DMS 273 (cell line): ENCODE results near the gene SH3BGR.

ENCODE experiments used
- DNase-seq: peaks from one replicate; lab custom pipeline; 2025; ENCODE audit not compliant: unreplicated experiment; lab: John Stamatoyannopoulos, UW

SH3BGR gene

DNA sequence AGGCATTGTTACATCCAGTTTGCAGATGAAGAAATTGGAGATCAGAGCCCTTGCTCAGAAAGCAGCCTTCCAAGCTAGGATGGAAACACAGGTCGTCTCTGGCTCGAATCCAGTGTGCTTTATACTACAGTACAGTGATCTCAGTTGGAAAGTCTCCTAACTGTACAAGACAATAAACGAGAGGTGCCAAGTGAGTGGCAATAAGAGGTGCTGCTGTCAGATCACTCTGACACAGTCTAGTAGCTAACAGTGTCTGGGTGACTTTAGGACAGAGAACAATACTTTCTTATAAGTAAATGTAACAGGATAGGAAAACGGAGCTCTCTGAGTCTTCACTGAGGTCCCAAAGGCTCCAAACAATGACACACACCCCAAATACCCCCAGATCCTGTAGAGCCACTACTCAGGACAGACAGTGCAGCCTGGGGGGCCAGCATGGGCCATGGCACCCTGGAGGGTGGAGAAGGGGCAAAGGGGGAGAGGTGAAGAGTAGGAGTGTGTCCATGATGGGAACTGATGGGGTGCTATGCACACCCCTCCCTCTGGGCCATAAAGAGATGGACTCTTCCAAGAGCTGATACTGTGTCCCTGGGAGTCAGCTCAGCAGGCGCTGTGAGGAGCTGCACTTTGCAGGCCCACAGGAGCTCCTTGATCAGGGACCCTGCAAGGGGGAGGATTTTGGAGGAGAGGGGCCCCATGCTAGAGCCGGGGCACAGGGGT is 3.3 kb downstream of the SH3BGR start:
- no peak for DNase-seq

DNA sequence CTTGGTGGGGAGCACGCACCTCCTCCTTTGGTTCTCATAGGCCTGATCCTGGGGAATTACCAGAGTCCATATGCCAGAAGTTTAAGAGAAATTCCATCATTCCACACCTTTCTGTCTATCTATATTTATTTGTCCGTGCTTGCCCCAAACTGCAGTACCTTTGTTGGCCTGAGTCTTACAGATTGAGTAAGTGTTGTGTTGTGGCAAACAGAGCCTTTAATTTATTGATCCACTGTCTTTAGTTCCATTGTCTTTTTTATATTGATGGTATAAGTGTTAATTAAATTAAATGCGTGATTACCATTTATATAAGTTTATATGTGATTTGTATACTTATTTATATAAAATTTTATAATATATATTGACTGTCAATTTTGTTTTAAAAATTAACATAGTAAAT is 4.9 kb downstream of the SH3BGR start:
- DNase-seq, result peak; percentile 30

DNA sequence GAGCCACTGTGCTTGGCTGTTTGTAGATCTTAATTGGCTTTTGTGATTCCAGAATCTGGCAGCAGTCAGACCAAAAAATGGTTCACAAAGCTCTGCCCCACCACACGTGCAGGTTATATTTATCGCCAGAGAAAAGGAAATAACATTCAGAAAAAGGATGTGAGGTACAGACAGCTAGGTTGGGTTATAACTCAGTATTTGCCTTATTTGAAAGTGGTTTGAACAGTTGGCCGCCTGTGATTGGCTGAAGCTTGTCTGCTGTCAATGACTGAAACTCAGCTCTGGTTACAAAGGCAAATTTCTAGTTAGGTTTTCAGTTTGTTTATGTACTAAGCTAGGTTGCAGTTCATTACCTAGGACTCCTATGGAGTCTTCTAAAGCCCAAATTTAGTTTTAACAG is 9.6 kb downstream of the SH3BGR start:
- no peak for DNase-seq

DNA sequence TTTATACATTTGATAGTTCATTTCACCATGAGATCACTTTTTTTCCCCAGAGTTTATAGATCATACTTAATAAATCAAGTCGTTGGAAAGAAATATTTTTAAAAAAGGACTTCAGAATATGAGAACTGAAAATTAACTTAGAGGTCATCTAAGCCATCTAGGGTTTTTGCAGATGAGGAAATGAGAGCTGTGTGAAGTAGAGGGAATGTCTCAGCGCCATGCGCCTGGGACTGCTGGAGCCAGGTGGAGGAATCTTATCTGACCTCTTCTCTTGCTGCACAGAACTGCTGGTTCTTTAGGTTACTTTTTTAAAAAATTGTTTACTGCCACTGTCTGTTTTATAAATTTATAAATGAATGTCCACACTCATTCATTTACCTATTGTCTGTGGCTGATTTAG is 11.5 kb downstream of the SH3BGR start:
- no peak for DNase-seq

DNA sequence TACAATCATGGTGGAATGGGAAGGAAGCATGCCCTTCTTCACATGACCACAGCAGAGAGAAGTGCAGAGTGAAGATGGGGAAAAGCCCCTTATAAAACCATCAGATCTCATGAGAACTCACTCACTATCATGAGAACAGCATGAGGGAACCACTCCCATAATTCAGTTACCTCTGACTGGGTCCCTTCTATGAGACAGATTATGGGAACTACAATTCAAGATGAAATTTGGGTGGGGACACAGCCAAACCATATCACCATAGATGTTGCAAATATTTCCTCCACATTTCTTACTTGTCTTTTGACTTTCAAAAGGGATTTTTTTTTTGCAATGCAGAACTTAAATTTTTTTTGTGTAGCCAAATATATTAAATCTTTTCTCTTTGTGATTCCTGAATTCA is 14.8 kb downstream of the SH3BGR start:
- DNase-seq, result no peak

DNA sequence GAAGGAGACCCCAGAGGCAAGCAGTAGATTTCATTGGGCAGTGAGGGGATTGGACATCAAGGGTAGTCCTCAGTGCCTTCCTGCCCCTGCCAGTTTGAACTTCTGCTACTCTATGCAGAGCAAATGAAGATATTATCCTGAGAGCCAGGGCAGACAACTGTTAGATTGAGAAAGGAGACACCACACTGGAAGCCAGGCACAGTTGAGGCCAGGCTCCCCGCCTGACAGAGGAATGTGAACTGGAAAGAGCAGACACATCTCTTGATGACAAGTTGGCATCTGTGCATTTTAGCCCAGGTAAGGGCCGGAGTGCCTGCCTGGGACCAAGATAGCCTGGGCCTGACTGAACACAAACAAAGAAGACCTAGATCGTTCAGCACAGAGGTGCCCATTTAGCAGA is 16.0 kb downstream of the SH3BGR start:
- DNase-seq, result no peak

DNA sequence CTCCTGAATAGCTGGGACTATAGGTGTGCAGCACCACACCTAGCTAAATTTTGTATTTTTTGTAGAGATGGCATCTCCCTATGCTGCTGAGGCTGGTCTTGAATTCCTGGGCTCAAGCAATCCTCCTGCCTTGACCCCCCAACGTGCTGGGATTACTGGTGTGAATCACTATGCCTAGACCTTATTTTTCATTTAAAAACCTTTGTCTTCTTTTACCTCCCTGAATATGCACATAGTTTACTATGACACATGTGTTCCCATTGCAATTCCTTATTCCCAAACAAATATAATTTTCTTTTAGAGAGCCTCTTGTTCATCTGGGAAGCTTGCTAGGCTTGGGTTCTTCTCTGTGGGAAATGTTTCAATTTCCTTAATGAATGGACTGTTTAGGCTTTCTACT is 16.8 kb downstream of the SH3BGR start:
- no peak for DNase-seq

DNA sequence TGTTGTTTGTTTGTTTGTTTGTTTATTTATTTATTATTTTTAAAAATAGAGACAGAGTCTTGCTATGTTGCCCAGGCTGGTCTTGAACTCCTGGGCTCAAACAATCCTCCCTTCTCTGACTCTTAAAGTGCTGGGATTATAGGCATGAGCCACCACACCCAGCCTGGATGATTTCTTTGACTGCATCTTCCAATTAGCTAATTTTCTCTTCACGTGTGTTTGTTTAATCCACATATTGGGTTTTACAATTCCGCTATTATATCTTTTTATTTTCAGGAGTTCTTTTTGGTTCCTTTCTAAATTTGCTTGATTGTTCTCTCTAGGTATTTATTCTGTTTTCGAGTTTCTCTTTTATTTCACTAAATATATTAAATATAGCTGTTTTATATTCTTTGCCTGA is 19.8 kb downstream of the SH3BGR start:
- DNase-seq, result no peak

DNA sequence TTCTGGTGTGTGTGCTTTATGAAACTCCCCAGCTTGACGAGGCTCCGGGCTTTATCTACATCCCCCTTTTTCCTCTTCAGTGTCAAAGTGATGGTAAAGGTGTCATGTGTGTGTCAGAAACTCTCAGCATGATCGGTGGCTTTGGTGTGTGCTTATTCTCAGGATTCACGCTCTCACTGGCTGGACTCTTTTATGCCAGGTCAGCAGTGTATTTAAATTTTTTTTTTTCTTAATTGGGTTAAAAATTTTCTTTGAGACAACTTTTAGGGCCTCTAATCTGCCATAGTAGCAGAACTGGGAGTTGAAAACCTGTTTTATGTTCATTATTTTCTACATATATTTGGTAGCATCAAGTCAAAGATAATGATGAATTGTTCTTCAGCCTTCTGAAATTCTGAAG is 21.0 kb downstream of the SH3BGR start:
- no peak for DNase-seq

DNA sequence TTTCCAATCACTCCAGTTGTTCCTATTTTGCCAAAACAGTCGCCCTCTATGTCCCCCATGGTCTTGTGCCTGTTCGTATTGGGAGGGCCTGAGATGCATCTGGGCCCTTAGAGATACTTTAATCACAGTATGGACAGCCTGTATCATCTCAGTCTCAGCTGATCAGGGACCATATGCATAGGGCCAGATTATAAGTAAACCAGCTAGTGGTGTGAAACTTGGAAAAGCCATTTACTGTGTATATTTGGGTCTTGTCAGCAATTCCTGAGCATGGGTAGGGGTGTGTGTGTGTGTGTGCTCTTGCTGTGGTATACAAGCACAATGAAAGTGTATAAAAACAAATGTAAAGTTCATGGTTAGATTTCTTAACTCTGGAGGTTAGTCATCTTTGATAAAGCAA is 22.8 kb downstream of the SH3BGR start:
- no peak for DNase-seq

DNA sequence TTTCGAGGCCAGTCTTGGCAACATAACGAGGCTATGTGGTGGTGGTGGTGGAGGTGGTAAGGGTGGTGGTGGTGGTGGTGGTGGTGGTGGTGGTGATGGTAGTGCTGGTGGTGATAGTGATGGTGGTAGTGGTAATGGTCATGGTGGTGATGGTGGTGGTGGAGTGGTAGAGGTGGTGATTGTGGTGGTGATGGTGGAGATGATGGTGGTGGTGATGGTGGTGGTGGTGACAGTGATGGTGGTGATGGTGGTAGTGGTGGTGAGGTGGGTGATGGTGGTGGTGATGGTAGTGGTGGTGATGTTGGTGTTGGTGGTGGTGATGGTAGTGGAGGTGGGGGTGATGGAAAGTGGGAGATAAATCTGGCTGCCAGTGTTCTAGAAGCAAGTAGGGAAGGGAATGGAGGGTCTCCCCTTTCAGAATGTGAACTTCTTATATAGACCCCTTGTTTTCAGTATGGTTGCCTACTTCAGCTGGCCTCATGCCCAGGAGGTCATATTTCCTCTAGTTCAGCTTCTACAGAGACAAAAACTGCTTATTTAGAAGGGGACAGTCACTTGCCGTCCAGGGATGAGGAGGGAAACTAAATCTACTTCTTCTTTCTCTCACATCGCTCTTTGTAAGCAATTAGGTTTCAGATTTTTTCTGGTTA is 27.5 kb downstream of the SH3BGR start:
- no peak for DNase-seq

DNA sequence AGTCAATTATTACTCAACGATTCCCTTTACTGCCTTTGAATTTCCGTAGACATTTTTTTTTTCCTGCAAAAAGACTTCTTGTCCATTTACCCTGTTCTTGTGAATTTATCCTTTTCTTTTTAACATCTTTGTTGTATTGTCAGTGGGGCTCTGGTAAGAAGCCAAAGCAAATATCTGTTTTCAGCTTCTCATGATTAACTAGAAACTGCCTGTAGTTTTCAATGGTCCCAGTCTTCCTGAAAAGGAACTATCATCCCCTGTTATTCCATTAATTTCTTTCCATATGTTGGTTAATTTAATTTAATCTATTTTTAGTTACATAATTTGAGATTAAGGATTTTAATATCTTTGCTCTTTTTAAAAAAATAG is 28.0 kb downstream of the SH3BGR start:
- DNase-seq, result no peak

DNA sequence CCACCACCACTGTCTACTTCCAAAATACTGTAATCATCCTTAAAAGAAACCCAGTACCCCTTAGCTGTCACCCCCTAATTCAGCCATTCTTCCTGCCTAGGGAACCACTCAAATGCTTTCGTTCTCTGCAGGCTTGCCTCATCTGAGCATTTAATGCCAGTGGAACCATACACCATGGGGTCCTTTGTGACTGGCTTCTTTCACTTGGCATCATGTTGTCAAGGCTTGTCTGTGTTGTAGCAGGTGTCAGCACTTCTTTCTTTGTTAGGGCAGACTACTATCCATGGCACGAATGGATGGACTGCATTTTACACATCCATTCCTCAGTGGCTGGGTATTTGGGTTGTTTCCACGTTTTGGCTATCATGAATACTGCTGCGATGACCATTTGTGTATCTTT is 28.5 kb downstream of the SH3BGR start:
- no peak for DNase-seq

DNA sequence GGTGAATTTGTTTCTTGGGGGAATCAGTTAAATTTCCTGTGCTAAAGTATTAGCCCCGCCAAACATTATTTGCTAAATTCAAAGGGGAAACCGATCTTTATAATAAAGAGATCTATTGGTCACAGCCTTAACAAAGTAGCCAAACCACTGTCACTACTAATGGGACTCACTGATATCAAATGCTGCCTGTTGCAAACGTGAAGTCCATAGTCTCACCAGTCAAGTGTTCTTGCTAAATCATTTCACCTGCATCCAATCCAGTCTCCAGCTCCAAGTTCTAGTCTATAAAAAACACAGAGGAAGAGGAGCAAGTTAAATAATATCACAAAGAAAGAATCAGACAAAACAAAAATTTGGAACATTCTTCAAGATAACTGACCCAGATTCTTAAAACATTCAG is 30.1 kb downstream of the SH3BGR start:
- no peak for DNase-seq

DNA sequence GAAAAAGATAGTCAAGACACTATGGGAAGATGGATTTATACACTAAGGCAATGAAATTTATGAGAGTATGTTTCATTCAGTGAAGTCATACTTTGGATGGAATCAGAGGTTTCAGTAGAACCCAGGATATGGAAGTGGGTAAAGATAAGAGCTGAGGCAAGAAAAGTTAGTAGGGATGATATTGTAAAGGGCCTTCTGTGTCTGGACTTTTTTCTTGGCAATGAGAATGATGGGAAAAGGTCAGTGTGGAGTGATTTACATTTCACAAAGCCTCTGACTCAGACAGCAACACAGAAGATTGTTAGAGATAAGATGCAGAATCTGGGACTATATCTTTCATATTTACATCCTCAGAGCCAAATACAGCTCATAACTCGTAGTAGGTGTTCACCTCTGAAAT is 32.1 kb downstream of the SH3BGR start:
- DNase-seq, result no peak

DNA sequence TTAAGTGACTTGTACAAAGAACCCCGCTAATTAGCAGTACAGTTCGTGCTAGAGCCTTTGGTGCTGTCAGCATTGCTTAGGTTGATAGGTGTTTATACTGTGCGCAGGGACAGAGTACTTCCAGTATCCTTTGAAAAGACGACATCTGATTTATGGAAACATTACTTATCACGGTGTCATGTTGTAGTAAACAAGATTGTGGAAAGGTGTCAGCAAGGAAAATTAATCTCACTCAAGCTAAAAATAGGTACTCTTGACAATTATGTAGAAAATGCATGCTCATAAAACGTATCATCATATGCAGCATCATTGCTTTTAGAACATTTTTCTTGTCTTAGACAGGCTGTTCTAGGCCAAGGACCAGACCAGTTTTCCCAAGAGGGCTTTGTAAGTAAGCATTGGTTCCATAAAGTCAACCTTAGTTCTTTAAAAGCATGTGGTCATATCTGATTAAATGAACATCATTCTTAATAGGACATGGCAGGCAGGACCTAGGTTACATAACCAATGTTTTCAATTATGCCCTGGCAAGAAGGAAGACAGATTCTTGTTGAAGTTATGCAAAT is 33.0 kb downstream of the SH3BGR start:
- no peak for DNase-seq

DNA sequence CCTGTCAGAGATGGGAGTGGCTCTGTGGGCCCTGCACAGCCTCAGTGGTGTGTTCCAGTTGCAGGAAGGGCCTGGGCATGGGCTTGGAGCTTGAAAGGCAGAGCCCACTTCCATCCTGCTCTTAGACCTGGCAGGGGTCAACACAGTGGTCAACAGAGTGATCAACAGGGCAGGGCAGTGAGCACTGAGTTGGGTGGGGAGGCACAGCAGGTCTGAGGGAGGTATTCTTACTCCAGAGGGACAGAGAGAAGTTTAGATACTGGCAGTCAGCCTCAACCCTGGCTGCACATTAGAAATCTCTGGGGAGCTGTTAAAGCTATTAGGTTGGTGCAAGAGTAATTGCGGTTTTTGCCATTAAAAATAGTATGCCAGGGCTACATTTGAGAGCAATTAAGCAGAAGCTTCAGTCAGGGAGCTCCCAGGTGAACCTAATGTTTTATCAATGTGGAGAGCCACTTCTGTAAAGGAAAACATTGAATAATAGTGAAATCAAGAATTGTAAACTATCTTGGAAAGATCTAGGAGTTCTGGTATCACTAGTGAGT is 37.7 kb downstream of the SH3BGR start:
- peak; percentile 34 for DNase-seq

DNA sequence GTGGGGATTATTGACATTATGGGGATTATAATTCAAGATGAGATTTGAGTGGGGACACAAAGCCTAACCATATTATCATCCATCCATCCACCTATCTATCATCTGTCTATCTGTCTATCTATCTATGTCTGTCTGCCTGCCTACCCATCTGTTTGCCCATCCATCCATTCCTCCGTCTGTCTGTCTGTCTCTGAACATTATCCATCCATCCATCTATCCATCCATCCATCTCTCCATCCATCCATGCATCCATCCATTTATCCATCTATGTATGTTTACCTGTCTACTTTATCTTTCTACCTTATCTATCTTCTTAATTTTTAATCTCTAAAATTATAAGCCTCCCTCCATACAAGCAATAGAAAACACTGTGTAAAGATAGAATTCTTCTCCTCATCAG is 47.4 kb downstream of the SH3BGR start:
- no peak for DNase-seq

DNA sequence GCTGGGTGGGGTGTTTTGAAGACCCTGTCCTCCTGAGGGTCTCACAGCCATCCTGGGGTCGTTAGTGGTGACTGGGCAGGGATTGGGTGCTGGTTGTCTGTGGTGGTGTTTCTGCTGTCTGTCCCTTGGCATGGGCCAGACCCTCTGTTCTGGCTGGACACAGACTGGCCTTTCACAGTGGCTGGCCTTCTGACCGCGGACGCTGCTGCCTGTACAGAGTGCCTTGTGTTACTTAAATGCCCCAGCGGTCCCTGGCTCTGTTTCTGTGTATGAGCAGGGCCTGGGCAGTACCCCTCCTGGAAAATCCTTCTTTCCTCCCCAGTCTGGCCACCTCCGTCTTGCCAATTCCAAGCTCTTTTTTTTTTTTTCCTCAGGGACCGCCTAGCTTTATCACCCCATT is 50.9 kb downstream of the SH3BGR start:
- no peak for DNase-seq

DNA sequence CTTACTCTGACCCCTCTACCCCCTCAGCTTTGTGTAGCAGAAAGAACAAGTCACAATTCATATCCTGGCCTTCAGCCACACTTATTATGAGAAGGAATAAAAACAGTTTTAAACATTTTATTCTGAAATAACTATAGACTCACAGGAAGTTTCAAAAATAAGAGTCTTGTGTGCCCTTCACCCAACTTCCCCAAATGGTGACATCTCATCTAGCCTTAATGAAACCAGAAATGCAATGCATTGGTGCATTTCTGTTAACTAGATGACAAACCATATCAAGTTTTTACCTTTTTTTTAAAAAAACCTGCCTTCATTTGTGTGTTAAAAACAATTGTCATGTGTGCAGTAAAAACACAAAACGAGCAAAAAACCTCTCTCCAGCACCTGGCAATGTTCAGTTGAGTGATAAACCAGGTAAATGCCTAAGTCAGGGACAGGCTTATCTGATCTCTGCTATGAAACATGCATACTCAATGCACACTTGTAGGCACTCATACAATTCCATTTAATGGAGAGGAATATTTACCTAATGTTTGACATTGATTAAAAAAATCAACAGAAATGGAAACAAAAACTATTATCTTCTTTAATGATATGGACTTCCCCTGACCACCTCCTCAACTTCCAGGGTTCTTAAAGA is 51.5 kb downstream of the SH3BGR start:
- no peak for DNase-seq

DNA sequence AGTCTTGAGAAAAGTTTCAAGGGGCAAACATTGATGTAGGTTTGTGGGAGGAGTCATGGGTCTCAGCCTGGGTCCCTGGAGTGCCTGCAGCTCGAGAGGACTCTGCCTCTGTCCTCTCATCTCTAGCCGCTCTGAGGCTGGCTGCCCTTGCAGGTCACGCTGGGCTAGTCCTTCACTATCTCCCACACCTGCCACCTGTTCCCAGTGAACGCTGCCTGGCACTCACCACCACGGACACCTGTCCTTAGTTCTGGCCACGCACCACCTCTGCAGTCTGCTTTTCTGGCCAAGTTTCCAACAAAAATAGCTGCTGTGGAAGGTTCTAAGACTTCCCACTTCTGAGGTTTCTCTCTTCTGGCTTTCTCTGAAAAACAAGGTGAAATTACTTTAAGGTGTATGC is 52.5 kb downstream of the SH3BGR start:
- no peak for DNase-seq

DNA sequence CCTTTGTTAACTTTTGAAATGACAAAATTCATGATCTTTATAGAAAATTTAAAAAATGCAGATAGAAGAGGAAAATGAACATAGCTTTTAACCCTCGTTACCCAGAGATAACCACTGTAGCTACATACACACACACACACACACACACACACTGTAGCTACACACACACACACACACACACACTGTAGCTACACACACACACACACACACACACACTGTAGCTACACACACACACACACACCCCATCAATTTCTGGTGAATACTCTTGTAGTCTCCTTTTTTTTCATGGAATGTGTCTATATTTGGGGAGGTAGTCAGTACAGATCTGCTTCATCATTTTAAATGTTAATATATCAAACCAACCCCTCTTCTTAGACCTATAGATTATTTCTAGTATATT is 58.5 kb downstream of the SH3BGR start:
- no peak for DNase-seq
